ENCODE results near the gene SPNS3. TPM values are rescaled to one million over a fixed set of nuclear protein-coding genes. Genes with fewer than 3 reads are reported as not detected.

Gene SPNS3
- total RNA-seq, 2 donors from 2014 or later: 1.8 to 1.9 TPM

DNA sequence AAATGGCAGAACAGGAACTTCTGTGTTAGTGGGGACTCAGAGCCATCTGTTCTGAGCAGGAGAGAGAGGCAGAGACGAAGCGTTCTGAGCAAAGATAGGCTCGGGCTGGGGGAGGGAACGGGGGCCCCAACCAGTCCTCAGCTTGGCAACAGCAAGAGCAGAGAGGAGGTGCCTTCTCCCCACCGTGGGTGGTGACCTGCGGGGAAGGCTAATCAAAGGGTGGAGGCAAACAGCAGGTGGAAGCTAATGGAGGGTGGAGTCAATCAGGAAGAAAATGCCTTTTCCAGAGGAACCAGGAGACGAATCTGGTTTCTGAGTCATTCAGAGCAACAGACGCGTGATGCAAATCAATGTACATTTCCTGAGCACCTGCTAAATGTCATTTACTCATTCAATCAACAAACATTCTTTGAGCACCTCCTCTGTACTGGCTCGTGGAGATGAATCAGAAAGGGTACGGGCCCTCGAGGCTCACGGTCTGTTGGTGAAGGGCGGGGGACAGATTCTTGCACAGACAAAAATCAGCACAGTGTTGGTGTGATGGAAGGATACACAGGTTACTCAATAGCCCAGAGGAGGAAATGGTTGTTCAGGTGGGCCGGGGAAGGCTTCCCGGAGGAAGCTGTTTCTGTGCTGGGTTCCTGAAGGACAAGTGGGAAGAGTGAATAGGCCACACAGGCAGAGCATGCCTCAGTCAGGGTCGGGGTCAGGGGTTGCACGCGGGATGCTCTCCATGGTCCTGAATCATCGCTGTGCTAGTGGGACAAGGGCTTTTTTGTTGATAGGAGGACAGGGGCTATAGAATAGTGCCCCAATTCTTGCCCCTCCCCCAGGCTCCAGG, 59.2 kb downstream of the SPNS3 start:
- Mint-ChIP-seq H3K27ac (no peak overlapping the region), H3K27me3 (no peaks in the 10 kb centered on the region), H3K4me1 (peaks cover 11% of the 10 kb centered on the region), H3K4me3 (no peak overlapping the region), H3K36me3 (ENCODE audit: low read depth) (no peaks in the 10 kb centered on the region)
- H3K9me3 ChIP-seq (ENCODE audit: control insufficient read depth, low read length, poor library complexity, severe bottlenecking): no peaks in the 10 kb centered on the region
- ATAC-seq: no peak
- DNase-seq: no peak

DNA sequence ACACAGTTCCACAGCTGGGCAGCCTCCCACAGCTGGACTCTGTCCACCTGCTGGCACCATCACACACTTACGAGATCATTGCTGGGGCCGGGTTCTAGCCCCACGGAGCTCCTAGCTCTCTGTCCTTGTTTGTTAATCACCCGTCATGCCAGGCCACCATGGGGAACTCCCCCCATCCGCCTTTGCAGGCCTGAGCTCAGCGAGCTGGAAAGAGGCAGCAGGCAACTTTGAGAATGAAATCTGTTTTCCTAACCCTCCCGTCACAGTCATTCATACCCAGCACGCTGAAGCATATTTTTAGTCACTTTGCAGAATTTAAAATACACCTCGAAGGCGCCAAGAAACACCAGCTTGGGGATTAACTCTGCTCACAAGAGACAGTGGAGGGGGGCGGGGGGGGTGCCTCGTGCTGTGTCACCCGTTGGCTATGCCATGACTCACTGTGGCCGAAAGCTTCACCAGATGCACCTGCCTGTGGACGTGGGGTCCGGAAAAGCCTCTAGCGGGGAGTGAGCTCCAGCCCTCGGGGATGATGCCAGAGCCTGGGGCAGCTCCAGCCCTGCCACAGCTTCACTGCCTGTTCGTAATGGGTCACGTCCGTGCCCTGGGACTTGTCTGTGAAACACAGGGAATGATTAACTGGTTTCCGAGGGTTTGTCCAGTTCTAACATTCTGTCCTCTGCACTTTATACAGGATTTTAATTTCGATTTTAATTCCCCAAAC, 63.5 kb downstream of the SPNS3 start:
- Mint-ChIP-seq H3K36me3 (ENCODE audit: low read depth) (peaks cover 2% of the 10 kb centered on the region), H3K4me3 (peak overlapping the region; percentile 50), H3K27ac (no peak overlapping the region), H3K27me3 (peaks cover 20% of the 10 kb centered on the region), H3K4me1 (peaks cover 23% of the 10 kb centered on the region)
- H3K9me3 ChIP-seq (ENCODE audit: control insufficient read depth, low read length, poor library complexity, severe bottlenecking): no peaks in the 10 kb centered on the region
- DNase-seq: no peak
- ATAC-seq: no peak

DNA sequence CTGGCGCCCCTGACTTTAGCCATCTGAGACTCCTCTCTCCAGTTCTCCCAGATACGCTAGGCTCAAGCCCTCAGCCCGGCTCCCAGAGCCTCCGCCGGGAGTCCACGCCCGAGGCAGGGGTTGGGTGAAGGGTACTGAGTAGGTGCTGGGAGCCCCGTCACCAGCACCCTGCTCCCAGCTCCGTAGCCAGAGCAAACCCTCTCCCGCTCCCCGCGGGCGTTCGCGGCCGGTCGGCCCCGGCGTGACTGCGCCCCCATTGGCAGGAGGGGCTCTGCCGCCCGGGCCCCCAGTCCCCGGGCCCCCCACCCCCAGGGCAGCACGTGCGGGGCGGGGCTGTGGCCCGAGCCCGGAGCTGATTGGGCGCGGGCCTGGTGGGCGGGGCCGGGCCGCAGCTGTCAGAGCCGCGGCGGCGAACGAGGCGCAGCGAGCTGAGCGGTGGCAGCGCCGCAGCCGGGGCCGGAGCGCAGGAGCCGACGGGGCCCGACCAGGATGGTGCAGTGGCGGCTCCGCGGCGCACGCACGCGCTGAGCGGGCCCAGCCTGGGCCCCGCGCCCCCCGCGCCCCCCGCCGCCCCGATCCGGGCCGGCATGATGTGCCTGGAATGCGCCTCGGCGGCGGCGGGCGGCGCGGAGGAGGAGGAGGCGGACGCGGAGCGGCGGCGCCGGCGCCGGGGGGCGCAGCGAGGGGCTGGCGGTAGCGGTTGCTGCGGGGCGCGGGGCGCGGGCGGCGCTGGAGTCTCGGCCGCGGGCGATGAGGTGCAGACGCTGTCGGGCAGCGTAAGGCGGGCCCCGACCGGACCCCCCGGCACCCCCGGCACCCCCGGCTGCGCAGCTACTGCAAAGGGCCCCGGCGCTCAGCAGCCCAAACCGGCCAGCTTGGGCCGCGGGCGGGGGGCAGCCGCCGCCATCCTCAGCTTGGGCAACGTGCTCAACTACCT, 65.0 kb downstream of the SPNS3 start, which contains the start of gene SPNS2:
Gene SPNS2, plus strand, starts transcription at position 421 of the 937 bp plus-strand sequence. Its CDS starts 167 bp downstream, at position 588.
- peak; percentile 92 for ATAC-seq
- peaks cover 20% of the 10 kb centered on the region for H3K4me1 Mint-ChIP-seq

DNA sequence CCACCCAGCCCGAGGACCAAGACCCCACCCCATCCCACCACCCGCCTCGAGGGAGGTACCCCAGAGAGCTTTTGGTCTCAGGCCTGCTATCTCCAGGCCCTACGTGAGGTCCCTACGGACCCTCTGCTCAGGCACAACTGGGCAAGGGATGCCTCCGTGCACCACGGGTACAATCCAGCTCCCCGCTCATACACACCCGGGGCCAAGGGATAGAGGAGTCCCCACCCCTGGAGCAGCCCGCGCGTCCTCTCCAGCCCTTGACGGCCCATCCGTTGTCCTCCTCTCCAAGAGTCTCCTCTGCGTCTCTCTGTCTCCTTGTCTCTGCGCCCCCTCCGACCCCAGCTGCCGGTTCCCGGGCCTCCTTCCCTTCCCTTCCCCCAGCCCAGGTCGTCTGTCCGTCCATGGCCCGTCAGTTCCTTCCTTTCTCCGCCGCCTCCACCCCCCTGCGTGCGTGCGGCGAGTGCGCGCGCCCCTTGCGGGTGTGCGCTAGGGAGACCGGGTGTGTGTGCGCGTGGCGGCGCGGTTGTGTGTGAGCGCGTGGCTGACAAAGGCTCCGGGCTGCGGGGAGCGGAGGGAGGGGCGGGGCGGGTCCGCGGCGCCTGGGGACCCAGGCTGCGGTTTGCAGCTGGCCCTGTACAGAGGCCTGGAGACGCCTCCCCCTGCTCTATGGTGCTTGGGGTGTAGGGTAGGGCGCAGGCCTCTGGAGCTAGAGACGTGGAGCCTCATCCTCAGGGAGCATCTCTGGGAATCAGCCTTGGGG, 65.9 kb downstream of the SPNS3 start:
- H3K4me1 Mint-ChIP-seq: peaks cover 22% of the 10 kb centered on the region
- no peaks in the 10 kb centered on the region for H3K9me3 ChIP-seq (ENCODE audit: control insufficient read depth, low read length, poor library complexity, severe bottlenecking)
- no peak overlapping the region for H3K27ac Mint-ChIP-seq
- H3K4me3 Mint-ChIP-seq: peak overlapping the region; percentile 90
- H3K36me3 Mint-ChIP-seq (ENCODE audit: low read depth): peaks cover 4% of the 10 kb centered on the region
- H3K27me3 Mint-ChIP-seq: peaks cover 35% of the 10 kb centered on the region
- ATAC-seq: peak; percentile 22
- DNase-seq: no peak

More for the DNA sequence above, 65.0 kb downstream of the SPNS3 start, which contains the start of gene SPNS2:
- H3K9me3 ChIP-seq (ENCODE audit: control insufficient read depth, low read length, poor library complexity, severe bottlenecking): no peaks in the 10 kb centered on the region
- no peak within 1 kb of the TSS for H3K27ac Mint-ChIP-seq
- peaks cover 4% of the 10 kb centered on the region for H3K36me3 Mint-ChIP-seq (ENCODE audit: low read depth)
- peak; percentile 51 for DNase-seq
- H3K27me3 Mint-ChIP-seq: peaks cover 31% of the 10 kb centered on the region
- H3K4me3 Mint-ChIP-seq: peak within 1 kb of the TSS; percentile 90

DNA sequence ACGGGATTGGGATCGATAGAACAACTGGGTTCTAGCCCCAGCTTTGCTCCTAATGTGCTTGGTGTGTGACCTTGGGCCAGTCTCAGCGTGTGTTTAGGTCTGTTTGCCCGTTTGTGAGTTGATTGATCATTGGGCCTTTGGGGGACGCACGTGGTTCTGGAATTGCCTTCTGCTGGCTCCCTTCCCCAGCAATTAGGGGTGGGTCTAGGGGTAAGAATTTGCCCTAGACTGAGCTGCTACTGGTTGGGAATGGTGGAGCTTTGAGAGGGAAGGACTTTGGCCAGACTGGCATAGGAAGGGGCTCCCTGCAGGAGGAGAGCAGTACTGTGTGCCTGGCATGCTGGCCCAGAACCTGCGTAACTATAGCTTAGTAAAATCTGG, 66.4 kb downstream of the SPNS3 start:
- peak overlapping the region; percentile 90 for H3K4me3 Mint-ChIP-seq
- no peak for ATAC-seq
- DNase-seq: no peak
- peaks cover 27% of the 10 kb centered on the region for H3K4me1 Mint-ChIP-seq
- no peak overlapping the region for H3K27ac Mint-ChIP-seq
- H3K9me3 ChIP-seq (ENCODE audit: control insufficient read depth, low read length, poor library complexity, severe bottlenecking): no peaks in the 10 kb centered on the region
- H3K27me3 Mint-ChIP-seq: peaks cover 38% of the 10 kb centered on the region
- peaks cover 4% of the 10 kb centered on the region for H3K36me3 Mint-ChIP-seq (ENCODE audit: low read depth)

DNA sequence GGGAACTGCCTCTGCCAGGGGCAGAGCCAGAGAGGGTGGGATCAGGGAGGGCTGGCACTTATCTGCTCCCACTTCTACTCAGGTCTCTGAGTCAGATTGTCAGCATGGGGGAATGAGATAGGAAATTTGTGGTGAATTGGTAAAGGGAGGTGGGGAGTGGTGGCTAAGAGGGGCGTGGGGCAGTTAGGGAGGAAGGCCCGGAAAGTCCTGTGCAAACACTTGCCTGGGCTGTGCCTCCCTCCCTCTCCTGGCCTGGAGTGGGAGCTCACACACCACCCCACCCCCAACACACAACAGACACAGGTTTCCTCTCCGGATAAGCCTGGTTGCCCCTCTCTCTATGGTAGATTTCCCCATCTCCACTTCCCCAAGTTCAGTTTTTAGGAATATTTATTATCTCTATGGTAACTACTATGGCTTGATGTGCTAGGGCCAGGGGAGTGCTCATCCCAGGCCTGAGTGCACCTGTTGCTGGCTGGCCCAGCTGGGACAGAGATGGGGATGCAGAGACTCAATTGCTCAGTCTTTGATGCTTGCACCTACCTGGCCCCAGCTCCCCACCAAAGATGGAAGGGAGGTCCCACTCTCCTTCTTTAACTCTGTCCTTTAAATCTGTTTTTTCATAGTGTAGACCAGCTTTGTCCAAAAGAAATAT, 67.7 kb downstream of the SPNS3 start:
- no peak for DNase-seq
- Mint-ChIP-seq H3K4me1 (peaks cover 27% of the 10 kb centered on the region), H3K27ac (no peak overlapping the region), H3K4me3 (no peak overlapping the region), H3K36me3 (ENCODE audit: low read depth) (peaks cover 4% of the 10 kb centered on the region), H3K27me3 (peaks cover 42% of the 10 kb centered on the region)
- H3K9me3 ChIP-seq (ENCODE audit: control insufficient read depth, low read length, poor library complexity, severe bottlenecking): no peaks in the 10 kb centered on the region
- ATAC-seq: no peak

DNA sequence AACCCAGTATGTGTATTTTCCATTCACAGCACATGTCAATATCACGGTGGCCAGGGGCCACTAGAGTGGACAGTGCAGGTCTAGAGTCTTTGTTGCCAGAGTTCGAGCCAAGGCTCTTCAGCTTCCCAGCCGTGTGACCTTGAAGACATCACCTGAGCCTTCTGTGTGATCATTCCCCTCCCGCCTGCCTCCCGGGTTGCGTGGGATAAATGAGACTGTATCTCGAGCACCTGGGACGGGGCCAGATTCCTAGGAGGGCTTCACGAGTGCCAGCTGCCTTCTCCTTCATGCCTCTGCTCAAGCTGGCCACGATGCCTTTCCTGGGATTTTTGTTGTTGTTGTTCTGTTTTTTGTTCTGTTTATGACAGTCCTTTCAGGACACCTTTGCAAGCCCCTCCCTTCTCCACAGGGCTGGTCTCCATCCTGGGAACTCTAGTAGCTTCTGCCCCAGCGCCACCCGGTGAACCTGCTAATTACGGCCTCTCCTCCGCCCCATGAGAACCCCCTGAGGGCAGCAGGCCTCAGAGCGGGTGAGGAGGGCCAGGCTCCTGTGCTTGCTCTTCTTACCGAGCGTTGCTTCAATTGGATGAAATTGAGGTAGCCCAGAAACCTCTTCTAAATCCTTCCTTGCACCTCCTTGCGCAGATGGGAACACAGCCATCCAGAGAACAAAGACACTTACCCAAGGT, 68.9 kb downstream of the SPNS3 start:
- no peak for DNase-seq
- no peak for ATAC-seq
- no peaks in the 10 kb centered on the region for H3K9me3 ChIP-seq (ENCODE audit: control insufficient read depth, low read length, poor library complexity, severe bottlenecking)
- Mint-ChIP-seq H3K27me3 (peaks cover 47% of the 10 kb centered on the region), H3K4me3 (no peak overlapping the region), H3K27ac (no peak overlapping the region), H3K4me1 (peaks cover 27% of the 10 kb centered on the region), H3K36me3 (ENCODE audit: low read depth) (peaks cover 4% of the 10 kb centered on the region)

DNA sequence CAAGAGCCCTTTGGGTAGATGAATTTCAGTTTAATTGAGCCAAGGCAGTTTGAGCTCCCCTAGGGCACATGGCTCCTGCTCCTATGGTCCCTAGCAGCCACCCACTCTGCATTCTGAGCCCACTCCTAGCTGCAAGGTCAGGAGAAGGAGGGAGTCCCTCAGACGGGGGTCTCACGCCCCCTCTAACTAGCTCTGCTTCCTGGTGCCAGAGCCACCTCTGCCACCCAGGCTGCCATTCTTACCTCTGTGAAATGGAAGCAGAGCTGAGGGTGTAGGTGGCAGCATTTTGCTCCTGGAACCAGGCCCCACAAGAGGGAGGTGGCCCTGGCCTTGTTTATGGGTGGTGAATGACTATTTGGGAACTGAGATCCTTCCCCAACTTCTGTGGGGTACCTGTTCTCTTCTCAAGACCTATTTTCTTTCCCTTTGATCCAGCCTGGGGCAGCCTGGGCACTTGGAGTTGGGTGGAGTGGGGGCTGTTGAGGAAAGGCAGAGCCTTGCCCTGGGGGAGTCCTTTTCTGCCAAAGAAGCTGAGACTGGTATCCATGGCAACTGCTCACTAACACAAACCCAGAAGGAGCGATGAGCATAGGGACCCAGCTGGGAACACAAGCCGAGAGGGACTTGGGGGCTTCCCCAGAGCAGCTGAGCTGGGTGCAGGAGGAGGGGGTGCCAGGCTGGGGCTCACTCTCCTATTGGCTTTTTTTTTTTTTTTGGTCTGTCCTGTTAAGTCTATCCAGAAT, 69.7 kb downstream of the SPNS3 start:
- no peaks in the 10 kb centered on the region for H3K9me3 ChIP-seq (ENCODE audit: control insufficient read depth, low read length, poor library complexity, severe bottlenecking)
- Mint-ChIP-seq H3K27me3 (peaks cover 47% of the 10 kb centered on the region), H3K4me1 (peaks cover 27% of the 10 kb centered on the region), H3K27ac (no peak overlapping the region), H3K36me3 (ENCODE audit: low read depth) (peaks cover 4% of the 10 kb centered on the region), H3K4me3 (no peak overlapping the region)
- DNase-seq (no peak), ATAC-seq (no peak)

DNA sequence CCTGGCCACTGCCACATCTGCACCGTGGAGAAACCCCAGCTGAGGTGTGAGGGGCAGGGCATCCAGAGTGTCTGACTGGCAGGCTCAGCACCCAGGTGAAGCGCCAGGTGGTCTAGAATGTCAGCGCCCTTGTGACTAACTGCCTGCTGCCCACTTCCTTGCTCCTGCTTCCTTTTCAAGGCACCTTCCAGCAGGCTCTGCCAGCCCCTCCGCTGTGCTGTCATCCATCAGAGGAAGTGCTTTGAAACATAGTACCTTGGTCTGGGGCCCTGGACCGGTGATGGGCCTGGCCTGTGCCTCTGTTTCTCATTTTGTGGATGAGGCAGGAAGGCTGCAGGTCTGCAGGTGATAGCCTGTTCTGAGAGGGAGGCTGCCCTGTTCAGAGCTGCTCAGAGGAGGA, 70.4 kb downstream of the SPNS3 start:
- no peaks in the 10 kb centered on the region for H3K9me3 ChIP-seq (ENCODE audit: control insufficient read depth, low read length, poor library complexity, severe bottlenecking)
- no peak for ATAC-seq
- peaks cover 4% of the 10 kb centered on the region for H3K36me3 Mint-ChIP-seq (ENCODE audit: low read depth)
- DNase-seq: no peak
- H3K27me3 Mint-ChIP-seq: peaks cover 47% of the 10 kb centered on the region
- H3K27ac Mint-ChIP-seq: no peak overlapping the region
- H3K4me3 Mint-ChIP-seq: no peak overlapping the region
- H3K4me1 Mint-ChIP-seq: peaks cover 33% of the 10 kb centered on the region

DNA sequence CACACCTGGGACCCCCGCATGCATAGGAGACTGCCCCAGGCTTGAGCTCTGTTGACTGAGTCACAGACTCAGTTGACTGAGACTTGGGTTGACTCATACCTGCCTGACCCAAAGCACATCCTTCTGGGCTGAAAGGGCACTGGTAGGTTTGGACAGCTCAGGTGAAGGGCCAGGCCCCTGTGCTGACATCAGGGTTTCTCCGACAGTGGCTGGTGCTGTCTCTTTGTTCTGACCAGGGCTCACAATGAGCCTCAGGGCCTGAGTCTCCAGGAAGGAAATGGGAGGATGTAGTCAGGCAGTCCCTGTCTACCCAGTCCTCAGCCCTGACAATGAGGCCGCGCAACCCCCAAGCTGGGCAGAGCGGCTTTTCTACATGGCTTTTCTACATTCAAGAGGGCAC, 71.4 kb downstream of the SPNS3 start:
- peaks cover 33% of the 10 kb centered on the region for H3K4me1 Mint-ChIP-seq
- H3K4me3 Mint-ChIP-seq: no peak overlapping the region
- ATAC-seq: no peak
- H3K9me3 ChIP-seq (ENCODE audit: control insufficient read depth, low read length, poor library complexity, severe bottlenecking): no peaks in the 10 kb centered on the region
- H3K36me3 Mint-ChIP-seq (ENCODE audit: low read depth): peaks cover 4% of the 10 kb centered on the region
- no peak overlapping the region for H3K27ac Mint-ChIP-seq
- peaks cover 40% of the 10 kb centered on the region for H3K27me3 Mint-ChIP-seq
- DNase-seq: no peak

DNA sequence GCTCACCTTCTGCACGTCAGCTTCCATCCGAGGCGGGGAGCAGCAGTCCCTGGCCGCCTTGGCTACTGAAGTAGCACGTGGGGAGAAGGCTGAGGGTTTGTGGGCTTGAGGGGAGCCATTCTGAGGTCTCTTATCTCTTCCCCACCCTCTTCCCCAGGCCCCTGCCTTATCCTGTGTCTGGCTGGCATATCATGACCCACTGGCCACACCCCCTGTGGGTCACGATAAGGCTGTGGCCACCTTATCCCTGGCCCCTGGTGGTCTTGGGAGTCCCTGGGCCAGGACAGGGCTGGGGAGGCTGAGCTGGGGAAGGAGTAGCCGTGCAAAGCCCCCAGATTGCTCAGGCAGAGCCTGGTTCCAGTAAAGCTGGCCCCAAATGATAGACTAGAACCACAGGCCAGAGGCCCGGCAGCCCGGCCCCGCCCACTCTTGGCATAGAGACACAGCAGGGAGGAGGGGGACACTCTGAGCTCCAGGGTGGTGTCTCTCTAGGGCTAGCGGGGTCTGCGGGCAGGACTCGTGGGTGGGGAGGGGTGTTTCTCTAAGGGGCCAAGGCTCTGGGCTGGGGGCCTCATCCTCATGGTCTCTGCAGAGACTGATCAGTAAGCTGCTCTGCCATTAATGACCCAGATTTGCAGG, 72.6 kb downstream of the SPNS3 start:
- Mint-ChIP-seq H3K4me3 (no peak overlapping the region), H3K4me1 (peaks cover 29% of the 10 kb centered on the region), H3K27me3 (peaks cover 32% of the 10 kb centered on the region), H3K27ac (no peak overlapping the region), H3K36me3 (ENCODE audit: low read depth) (peaks cover 2% of the 10 kb centered on the region)
- no peaks in the 10 kb centered on the region for H3K9me3 ChIP-seq (ENCODE audit: control insufficient read depth, low read length, poor library complexity, severe bottlenecking)
- DNase-seq: no peak
- no peak for ATAC-seq

Data from T-helper 17 cell (primary cell).